Mononuclear cell (primary cell): ENCODE results near the gene TNRC18. TPM values are rescaled to one million over a fixed set of nuclear protein-coding genes. Genes with fewer than 3 reads are reported as not detected.
"Not testable (repeated sequence)": the region's sequence is repeated elsewhere in the genome, so short reads cannot be mapped to it uniquely, and the experiment has no call there.

Source experiments
- H3K27me3 ChIP-seq: 2 replicates; pipeline ENCODE4 v1.6.0; 2011; ENCODE audit warnings: low read length, control low read depth; ENCODE audit not compliant: insufficient read depth
- H3K4me1 ChIP-seq: 2 replicates; pipeline ENCODE4 v1.5.1; 2011; ENCODE audit warnings: mild to moderate bottlenecking, low read length, control low read depth; ENCODE audit not compliant: insufficient read depth
- H3K4me3 ChIP-seq: 2 replicates; pipeline ENCODE4 v1.5.1; 2011; ENCODE audit warnings: mild to moderate bottlenecking, low read length, moderate library complexity
- H3K9me3 ChIP-seq: 2 replicates; pipeline ENCODE4 v1.5.1; 2011; ENCODE audit warnings: low read depth, mild to moderate bottlenecking, control low read depth, low read length
- total RNA-seq: library from RNA; depleted of rRNA; stranded (reverse); fragments of >200 nt; gene quantifications from one replicate; pipeline ENCODE4 v1.2.3, GENCODE V29; 2012

The TNRC18 gene
- total RNA-seq, 1 donor, result 42.4 TPM

DNA sequence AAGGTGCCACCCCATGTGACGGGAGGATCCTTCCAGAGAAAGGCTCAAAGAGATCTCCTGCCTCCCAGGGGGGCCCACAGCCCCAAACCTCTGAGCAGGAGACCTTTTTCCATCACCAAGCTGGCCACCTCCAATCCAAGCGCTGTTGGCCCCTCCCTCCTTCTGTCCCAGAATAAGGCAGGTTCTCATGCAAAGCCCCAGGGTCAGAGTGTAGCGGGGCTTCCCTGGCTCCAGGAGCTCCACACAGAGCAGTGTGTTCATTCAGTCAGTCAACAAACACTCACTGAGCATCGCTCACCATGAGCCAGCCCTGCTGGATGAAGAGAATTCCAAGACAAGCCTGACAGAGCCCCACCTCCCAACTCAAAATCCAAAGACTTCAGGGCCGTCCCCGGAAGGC is 39.0 kb downstream of the TNRC18 start:
- H3K9me3 ChIP-seq, result no peaks in the 10 kb centered on the region
- no peaks in the 10 kb centered on the region for H3K27me3 ChIP-seq
- H3K4me1 ChIP-seq, result peaks cover 24% of the 10 kb centered on the region
- no peak overlapping the region for H3K4me3 ChIP-seq

DNA sequence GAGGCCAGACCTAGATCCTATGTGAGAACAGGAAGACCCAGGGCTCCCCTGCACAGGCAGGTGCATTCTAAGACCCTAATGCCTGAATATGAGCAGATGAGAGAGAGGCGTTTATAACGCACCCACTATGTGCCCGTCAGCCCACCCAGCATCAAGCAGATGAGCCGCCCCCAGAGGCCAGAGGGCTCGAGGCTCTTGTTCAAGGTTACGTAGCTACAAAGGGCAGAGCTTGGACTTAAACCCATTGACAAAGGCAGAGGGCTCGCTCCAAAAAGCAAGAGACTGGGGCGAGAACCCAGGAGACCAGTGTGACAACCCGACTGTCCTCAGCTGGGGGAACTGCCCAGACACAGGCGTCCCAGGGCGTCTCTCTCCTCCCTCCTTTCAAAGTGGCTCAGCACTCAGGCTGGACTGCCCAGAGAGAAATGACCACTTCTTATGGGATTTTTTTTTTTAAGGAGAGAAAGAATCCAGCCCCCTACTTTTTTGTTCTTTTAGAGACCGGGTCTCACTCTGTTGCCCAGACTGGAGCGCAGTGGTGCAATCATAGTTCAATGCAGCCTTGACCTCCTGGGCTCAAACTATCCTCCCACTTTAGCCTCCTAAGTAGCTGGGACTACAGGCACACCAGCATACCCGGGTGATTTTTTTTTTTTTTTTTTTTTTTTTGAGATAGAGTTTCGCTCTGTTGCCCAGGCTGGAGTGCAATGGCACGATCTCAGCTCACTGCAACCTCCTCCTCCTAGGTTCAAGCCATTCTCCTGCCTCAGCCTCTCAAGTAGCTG is 40.1 kb downstream of the TNRC18 start:
- Histone ChIP-seq H3K4me1 (peaks cover 24% of the 10 kb centered on the region), H3K4me3 (no peak overlapping the region), H3K9me3 (no peaks in the 10 kb centered on the region), H3K27me3 (no peaks in the 10 kb centered on the region)

DNA sequence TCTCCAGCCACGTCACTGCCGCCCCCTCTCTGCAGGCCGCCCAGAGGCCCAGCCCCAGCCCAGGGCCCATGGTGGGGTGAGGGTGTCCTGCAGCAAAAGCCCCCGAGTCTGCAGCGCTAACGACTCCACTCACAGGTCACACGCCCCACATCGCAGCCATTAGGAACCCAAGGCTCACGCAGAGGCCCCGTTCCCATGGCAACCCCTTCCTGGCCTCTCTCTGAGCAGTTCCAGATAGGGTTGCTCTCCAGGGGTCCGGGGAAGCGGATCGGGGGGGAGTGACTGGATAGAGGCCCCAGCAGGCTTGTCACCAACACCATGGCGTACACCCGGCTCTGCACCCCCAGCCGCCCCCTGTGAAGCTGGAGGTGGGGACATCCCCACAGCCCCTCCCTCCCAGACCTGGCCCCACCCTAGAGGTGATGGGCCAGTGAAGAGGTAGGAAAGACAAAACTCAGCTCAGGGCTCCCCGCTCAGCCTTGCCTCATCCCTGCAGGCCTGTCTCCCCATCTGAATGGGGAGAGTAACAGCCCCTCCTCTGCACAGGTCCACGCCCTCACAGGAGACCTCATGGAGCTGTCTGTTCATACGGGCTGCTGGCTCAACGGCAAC is 41.2 kb downstream of the TNRC18 start:
- peaks cover 24% of the 10 kb centered on the region for H3K4me1 ChIP-seq
- H3K4me3 ChIP-seq, result no peak overlapping the region
- H3K9me3 ChIP-seq, result no peaks in the 10 kb centered on the region
- H3K27me3 ChIP-seq, result no peaks in the 10 kb centered on the region

DNA sequence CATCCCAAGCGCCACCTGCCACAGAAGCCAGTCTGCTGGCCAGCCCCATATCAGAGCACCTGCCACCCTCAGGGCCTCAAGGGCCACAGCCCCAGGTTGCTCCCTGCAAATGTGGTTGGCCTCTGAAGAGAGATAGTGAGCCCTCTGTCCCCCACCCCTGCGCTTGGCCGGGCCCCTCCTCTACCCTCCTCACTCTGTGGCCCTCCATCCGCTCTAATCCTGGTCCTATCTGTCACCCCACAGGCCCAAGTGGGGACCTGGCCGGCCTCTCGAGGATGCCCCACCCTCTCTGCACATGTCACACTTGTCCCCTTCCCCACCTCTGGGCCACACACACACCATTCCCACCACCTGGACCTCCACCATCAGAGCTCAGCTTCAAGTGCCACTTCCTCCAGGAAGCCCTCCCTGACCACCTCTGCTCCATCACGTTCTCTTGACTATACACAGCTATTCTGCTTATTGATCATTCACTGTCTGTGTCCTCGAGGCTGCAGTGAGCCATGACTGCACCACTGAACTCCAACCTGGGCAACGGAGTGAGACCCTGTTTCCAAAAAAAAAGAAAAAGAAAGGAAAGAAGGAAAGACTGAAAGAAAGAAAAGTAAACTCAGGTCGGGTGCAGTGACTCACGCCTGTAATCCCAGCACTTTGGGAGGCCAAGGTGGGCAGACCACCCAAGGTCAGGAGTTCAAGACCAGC is 42.4 kb downstream of the TNRC18 start:
- H3K27me3 ChIP-seq, result no peaks in the 10 kb centered on the region
- H3K4me1 ChIP-seq, result peaks cover 24% of the 10 kb centered on the region
- H3K4me3 ChIP-seq, result no peak overlapping the region
- H3K9me3 ChIP-seq, result no peaks in the 10 kb centered on the region

DNA sequence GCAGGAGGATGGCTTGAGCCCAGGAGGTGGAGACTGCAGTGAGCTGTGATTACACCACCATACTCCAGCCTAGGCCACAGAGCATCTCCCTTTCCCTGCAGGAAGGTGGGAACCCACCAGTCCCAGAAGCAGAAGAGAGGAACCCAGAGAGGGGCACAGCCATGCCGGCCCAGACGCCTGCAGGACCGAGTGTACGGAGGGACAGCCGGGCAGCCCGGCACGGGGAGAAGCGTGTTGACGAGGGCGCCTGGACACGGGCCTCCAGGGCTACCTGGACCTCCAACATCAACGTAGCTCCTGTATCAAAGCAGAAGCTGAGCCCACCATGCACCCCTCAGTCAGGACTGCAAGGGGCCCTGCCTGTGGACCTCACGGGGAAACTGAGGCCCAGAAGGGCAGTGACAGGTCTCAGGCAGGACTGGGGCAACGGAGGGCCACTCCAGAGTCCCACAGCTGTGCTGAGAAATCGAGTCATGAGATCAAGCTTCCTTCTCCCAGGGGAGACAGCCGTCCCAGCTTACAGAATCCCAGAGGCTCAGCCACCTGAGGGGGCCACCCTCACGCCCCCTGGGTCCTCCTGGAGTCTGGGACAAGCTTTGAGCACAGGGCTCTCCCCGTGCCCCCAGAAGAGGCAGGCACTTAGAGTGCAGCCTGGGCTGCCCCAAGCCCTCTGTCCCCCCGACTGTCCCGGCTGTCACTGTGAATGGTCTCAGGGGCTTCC is 43.1 kb downstream of the TNRC18 start:
- Histone ChIP-seq H3K27me3 (no peaks in the 10 kb centered on the region), H3K4me3 (no peak overlapping the region), H3K4me1 (peaks cover 24% of the 10 kb centered on the region), H3K9me3 (no peaks in the 10 kb centered on the region)

DNA sequence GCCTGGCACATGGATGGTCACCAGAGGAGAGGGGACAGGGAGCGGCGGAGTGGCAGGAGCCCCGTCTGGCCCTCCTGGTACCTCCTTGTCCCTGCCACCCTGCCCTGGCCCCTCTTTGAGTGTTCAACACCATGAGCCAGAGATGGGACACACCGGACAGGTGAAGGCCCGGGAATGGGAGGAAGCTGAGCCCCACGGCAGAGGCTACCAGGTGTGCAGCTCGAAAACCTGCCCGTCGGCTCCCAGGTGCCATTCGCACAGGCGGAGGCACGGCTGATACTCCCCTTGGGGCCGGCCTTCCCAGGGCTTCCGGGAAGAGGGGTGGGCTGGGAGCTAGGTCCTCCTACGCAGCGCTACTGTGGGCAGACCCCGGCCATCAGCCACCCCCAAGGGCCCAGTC is 44.1 kb downstream of the TNRC18 start:
- Histone ChIP-seq H3K4me1 (peaks cover 19% of the 10 kb centered on the region), H3K4me3 (no peak overlapping the region), H3K27me3 (no peaks in the 10 kb centered on the region), H3K9me3 (no peaks in the 10 kb centered on the region)

DNA sequence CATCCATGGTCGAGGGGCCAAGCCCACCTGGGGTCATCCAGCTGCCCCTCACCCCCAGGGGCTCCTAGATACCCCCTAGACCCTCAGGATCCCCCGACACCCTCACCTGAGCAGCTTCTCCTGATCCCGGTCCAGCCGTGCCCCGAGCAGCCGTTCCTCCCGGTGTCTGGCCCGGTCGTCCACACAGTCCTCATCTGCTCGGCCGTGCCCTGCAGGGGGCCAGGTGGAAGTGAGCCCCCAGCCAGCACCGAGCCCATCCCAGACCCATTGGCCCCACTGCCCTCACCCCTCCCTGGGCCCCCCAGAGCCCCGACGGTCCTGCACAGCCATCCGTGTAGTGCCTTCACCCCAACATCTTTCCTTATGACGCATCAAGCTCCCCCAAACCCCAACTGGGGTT is 45.8 kb downstream of the TNRC18 start:
- H3K4me3 ChIP-seq, result no peak overlapping the region
- H3K4me1 ChIP-seq, result peaks cover 8% of the 10 kb centered on the region
- H3K9me3 ChIP-seq, result no peaks in the 10 kb centered on the region
- H3K27me3 ChIP-seq, result no peaks in the 10 kb centered on the region

DNA sequence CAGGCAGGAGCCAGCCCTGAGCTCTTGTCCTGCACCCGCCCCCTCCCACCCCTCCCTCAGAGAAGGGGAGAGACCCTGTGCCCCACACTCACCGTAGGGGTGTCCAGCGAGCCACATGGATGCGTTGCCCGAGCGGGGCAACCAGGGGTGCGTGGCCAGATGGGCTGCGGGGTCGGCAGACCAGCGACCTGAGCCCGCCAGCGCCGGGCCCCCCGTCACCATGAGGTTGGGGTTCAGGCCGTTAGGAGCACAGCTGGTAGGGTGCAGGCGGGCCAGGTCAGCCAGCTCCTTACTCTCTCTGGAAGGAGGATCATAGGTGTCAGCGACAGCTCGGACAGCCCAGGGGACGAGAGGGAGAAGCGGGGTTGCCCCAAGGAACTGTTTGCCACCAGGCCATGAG is 46.4 kb downstream of the TNRC18 start:
- Histone ChIP-seq H3K4me3 (no peak overlapping the region), H3K27me3 (no peaks in the 10 kb centered on the region), H3K9me3 (no peaks in the 10 kb centered on the region), H3K4me1 (peaks cover 4% of the 10 kb centered on the region)

DNA sequence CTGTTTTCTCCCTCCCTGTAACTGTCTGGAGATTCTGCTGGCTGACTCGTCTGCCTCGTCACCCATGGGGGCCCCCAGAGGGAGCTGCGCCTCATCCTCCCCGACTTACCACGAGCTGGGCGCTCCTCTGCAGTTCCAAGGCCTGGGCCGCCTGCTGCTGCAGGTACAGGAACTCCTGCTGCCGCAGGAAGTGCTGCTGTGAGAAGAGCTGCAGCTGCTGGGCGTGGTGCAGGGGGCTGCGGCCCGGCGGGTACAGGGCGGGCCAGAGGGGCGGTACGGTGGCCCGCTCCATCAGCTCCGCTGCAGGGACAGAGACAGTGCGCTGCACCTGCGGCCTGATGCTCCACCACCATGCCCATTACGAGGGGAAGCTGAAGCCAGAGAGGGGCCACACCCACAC is 47.7 kb downstream of the TNRC18 start:
- H3K4me1 ChIP-seq, result no peaks in the 10 kb centered on the region
- no peaks in the 10 kb centered on the region for H3K9me3 ChIP-seq
- H3K27me3 ChIP-seq, result no peaks in the 10 kb centered on the region
- H3K4me3 ChIP-seq, result no peak overlapping the region

DNA sequence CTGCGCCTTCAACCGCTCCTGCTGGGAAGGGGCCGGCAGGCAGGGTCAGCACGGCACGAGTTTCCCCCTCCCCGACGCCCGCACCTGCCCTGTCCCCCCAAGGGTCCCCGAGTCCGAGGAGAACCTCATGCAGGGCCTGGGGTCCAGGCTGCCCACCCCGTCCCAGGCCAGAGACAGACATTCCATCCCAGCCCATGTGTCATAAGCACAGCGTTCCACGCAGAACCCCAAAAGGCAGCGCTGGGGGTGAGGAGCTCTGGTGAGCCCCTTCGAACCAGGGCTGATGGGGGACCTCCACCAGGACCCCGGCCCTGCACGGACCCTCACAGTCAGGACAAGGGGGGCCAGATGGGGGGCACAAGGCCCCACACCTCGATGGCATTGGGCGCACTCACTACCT is 49.2 kb downstream of the TNRC18 start:
- Histone ChIP-seq H3K4me3 (no peak overlapping the region), H3K4me1 (no peaks in the 10 kb centered on the region), H3K27me3 (no peaks in the 10 kb centered on the region), H3K9me3 (no peaks in the 10 kb centered on the region)

DNA sequence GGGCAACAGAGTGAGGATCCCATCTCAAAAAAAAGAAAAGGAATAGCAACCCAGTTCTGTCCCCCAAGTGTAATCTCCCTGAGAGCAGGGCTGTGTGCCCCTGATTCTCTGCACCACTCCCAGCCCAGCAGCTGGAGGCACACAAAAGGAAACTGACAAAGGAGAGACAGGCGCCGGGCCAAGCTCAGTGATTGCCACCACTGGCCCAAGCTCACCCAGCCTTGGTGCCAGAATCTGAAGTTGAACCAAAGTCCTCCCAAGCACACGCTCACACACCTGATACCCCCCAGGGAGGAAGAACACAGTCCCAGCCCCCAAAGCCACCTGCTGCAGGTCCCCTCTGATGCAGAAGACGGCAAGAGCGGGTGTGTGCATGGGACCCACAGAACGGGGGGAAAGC is 50.3 kb downstream of the TNRC18 start:
- Histone ChIP-seq H3K9me3 (no peaks in the 10 kb centered on the region), H3K4me1 (no peaks in the 10 kb centered on the region), H3K27me3 (no peaks in the 10 kb centered on the region), H3K4me3 (no peak overlapping the region)

DNA sequence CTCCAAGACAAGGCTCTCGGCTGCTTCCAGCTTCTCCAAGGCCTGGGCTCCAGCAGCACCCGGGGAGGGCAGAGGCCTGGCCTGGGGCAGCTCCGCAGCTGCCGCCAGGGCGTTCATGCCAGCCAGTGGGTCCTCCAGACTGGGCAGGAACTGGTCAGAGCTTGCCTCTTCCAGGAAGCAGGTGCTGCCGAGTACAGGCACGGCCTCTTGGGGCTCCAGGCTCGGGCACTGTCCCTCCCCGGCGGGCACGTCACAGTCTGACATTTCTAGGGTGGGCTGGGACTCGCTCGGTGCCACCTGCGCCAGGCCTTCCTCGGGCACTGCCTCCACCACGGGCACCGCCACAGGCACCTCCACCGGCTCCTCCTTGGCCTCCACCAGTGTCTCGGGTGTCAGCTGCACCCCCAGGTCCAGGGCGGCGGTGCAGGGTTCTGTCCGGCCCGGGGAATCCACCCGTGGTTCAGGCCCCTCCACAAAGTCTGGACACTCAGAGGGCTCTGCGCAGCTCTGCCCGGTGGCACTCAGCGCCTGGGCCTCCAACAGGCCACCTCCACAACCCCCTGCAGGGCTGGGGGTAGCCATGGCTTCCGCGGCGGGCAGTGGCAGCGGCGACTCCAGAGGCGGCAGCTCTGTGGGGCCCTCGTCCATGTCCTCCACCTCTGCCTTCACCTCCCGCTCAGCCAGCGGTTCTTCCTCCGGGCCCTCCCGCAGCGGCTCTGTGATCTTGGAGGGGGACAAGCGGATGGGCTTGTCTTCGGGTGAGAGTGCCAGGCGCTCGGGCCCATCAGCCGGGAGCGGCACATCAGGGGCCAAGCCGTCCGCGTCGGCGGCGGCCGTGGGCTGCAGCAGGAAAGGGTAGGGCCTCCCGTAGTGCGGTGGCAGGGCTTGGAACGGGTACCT is 52.9 kb downstream of the TNRC18 start:
- H3K4me1 ChIP-seq, result peaks cover 3% of the 10 kb centered on the region
- H3K9me3 ChIP-seq, result no peaks in the 10 kb centered on the region
- no peaks in the 10 kb centered on the region for H3K27me3 ChIP-seq
- H3K4me3 ChIP-seq, result no peak overlapping the region

DNA sequence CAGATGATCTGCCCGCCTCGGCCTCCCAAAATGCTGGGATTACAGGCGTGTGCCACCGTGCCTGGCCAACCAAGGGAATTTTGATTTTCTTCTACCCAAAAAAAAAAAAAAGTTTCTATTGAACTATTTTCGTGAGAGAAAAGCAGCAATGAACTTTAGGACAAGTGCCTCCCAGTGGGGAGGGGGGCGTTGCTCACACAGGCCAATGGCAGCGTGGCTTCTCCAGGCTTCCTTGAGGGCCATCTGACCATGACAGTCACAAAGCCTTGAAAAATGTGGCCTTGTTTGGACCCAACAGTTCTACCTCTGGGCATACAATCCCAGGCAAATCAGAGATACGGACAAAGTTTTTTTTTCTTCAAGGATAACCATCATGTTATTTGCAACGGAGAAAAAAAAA is 56.0 kb downstream of the TNRC18 start:
- Histone ChIP-seq H3K27me3 (no peaks in the 10 kb centered on the region), H3K9me3 (no peaks in the 10 kb centered on the region), H3K4me3 (no peak overlapping the region), H3K4me1 (peaks cover 11% of the 10 kb centered on the region)

DNA sequence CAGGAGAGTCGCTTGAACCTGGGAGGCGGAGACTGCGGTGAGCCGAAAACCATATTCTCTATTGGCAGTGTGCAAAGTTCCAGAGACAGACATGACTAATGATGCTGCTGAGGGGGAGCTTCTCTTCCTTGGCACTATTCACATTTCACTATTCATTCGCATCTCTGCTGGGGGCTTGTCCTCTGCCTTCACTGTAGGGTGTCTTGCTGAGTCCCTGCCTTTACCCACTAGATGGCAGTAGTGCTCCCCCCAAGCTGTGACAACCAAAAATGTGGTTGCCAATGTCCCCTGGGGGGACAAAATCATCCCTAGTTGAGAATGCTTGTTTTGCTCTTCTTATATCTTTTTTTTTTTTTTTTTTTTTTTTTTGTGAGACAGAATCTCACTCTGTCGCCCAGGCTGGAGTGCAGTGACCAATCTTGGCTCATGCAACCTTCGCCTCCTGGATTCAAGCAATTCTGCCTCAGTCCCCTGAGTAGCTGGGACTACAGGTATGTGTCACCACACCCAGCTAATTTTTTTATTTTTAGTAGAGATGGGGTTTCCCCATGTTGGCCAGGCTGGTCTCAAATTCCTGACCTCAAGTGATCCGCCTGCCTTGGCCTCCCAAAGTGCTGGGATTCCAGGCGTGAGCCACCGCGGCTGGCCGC is 57.5 kb downstream of the TNRC18 start:
- H3K4me3 ChIP-seq, H3K27me3 ChIP-seq, H3K9me3 ChIP-seq: not testable (repeated sequence)
- H3K4me1 ChIP-seq, result peaks cover 11% of the 10 kb centered on the region
